Measurements from ENCODE around the gene LARGE1. TPM values are rescaled to one million over a fixed set of nuclear protein-coding genes. Genes with fewer than 3 reads are reported as not detected.

Gene LARGE1
- total and polyA plus RNA-seq, 9 of the 15 experiments (the other 6 are each of a cell fraction or from before 2014, with no cell fraction given) = 0.01 to 0.66 (median 0.14) TPM; not detected in 2

GRCh38 chr22:33353502-33353901 lies 566.8 kb downstream of the LARGE1 start (continued):
- TF ChIP-seq POU5F1 (IDR thresholded peaks at IDR 0.05; ENCODE audit: borderline replicate concordance, low read depth, low read length, partially characterized antibody) (no peak), MCM5 (IDR thresholded peaks at IDR 0.05; ENCODE audit: low read depth) (no peak)

GRCh38 chr22:33352768-33353167 lies 567.5 kb downstream of the LARGE1 start:
- intact Hi-C loops (cut with micrococcal nuclease) = no loop called here
- no peak overlapping the region for H3K4me3 ChIP-seq
- H3K9me1 ChIP-seq (ENCODE audit: control insufficient read depth, insufficient read depth, low read length) = no peaks in the 10 kb centered on the region
- H3K4me1 ChIP-seq (replicated peaks in 1 of 2; ENCODE audit: control insufficient read depth in 2 of 2, insufficient read depth in 2 of 2, low read length in 2 of 2) = no peaks in the 10 kb centered on the region
- H3K9me3 ChIP-seq (replicated peaks; ENCODE audit: control insufficient read depth, insufficient read depth, low read depth, low read length) = no peaks in the 10 kb centered on the region
- DNase-seq (ENCODE audit: extremely low read depth in 1 of 4, low spot score in 3 of 4) (no peak), ATAC-seq (no peak), FAIRE-seq (no peak)
- BruUV-seq (replicated peaks) = no TSS peak
- H3K4me2 ChIP-seq (ENCODE audit: insufficient read depth, low read length) = no peak overlapping the region
- in situ Hi-C loops (cut with MboI) = no loop called here
- ChIA-PET POLR2A (interaction anchor here (0.7 kb wide), 1 partner anchor 33 kb away, joined by 3 read pairs; no protein-coding TSS in a partner anchor), CTCF (ENCODE audit: low intra/inter-chr PET ratio) (no interaction called here)
- H4K20me1 ChIP-seq (replicated peaks; ENCODE audit: control insufficient read depth, insufficient read depth, low read length) = no peaks in the 10 kb centered on the region
- H3K36me3 ChIP-seq (ENCODE audit: control insufficient read depth, insufficient read depth, low read length) = no peaks in the 10 kb centered on the region
- no peak overlapping the region for H3K9ac ChIP-seq (ENCODE audit: insufficient read depth in 1 of 2, low read depth in 2 of 2, low read length in 2 of 2)
- no peaks in the 10 kb centered on the region for H3K79me2 ChIP-seq (ENCODE audit: control insufficient read depth, insufficient read depth, low read length)
- no peak overlapping the region for H2AFZ ChIP-seq (ENCODE audit: low read depth, low read length)
- TF ChIP-seq RREB1 (CRISPR knock-in tag; IDR thresholded peaks at IDR 0.05) (no peak), NFIX (CRISPR knock-in tag; IDR thresholded peaks at IDR 0.05; ENCODE audit: low read depth) (no peak), DNMT1 (IDR thresholded peaks at IDR 0.05) (no peak), HDAC6 (IDR thresholded peaks at IDR 0.05; ENCODE audit: low read depth, low read length) (no peak)
- 0% methylated on average over 1 of the region's 1 CpG for WGBS (ENCODE audit: insufficient coverage, low coverage, missing lambda C conversion rate)
- H3K27me3 ChIP-seq (ENCODE audit: control insufficient read depth in 2 of 2, insufficient read depth in 2 of 2, low read length in 2 of 2) = no peaks in the 10 kb centered on the region
- H3K27ac ChIP-seq (ENCODE audit: extremely low read depth, low read depth, low read length) = no peak overlapping the region

Data from K562 (cell line).